Karpas-422 (cell line): ENCODE measurements around the gene KCNG2. TPM values are rescaled to one million over a fixed set of nuclear protein-coding genes. Genes with fewer than 3 reads are reported as not detected.

ENCODE experiments used
- DNase-seq: peaks from one replicate; pipeline ENCODE4 v3.0.0-alpha.2; 2015
- H2AFZ ChIP-seq: fragments of 200-600 bp; sonication (generic); 2 replicates; pipeline ENCODE4 v1.6.1; 2014; ENCODE audit warnings: antibody characterized with exemption, low read length, mixed read lengths
- H3K27ac ChIP-seq: fragments of 200-600 bp; sonication (generic); 2 replicates; pipeline ENCODE4 v1.5.1; 2014; ENCODE audit warnings: mild to moderate bottlenecking, low read length, moderate library complexity
- H3K27me3 ChIP-seq: fragments of 200-600 bp; sonication (generic); 2 replicates; pipeline ENCODE4 v1.6.1; 2014; ENCODE audit warnings: low read length, mixed read lengths
- H3K36me3 ChIP-seq: fragments of 200-600 bp; sonication (generic); 2 replicates; pipeline ENCODE4 v1.6.1; 2014; ENCODE audit warnings: low read length, mixed read lengths; ENCODE audit not compliant: insufficient read depth
- H3K4me1 ChIP-seq: fragments of 200-600 bp; sonication (generic); 2 replicates; pipeline ENCODE4 v1.6.1; 2014; ENCODE audit warnings: mild to moderate bottlenecking, low read length, mixed read lengths
- H3K4me2 ChIP-seq: fragments of 200-600 bp; sonication (generic); 2 replicates; pipeline ENCODE4 v1.6.1; 2014; ENCODE audit warnings: low read length, low read depth, mild to moderate bottlenecking; ENCODE audit not compliant: poor library complexity, severe bottlenecking
- H3K4me3 ChIP-seq: fragments of 200-600 bp; sonication (generic); 2 replicates; pipeline ENCODE4 v1.5.1; 2014; ENCODE audit warnings: mild to moderate bottlenecking, antibody characterized with exemption, low read length, mixed read lengths
- H3K79me2 ChIP-seq: fragments of 200-600 bp; sonication (generic); 2 replicates; pipeline ENCODE4 v1.6.1; 2014; ENCODE audit warnings: mild to moderate bottlenecking, low read length, mixed read lengths
- H3K9ac ChIP-seq: fragments of 200-600 bp; sonication (generic); 2 replicates; pipeline ENCODE4 v1.6.0; 2014; ENCODE audit warnings: low read length
- H3K9me2 ChIP-seq: fragments of 200-600 bp; sonication (generic), shearing (Covaris generic); replicated peaks from 2 replicates; pipeline ENCODE4 v1.6.0; 2014; ENCODE audit warnings: mild to moderate bottlenecking, low read length, moderate library complexity; ENCODE audit not compliant: insufficient read depth
- H3K9me3 ChIP-seq: fragments of 300-700, 200-600 bp; sonication (generic); 2 replicates; pipeline ENCODE4 v1.6.1; 2014; ENCODE audit warnings: low read length, mixed read lengths
- H4K20me1 ChIP-seq: fragments of 200-600 bp; sonication (generic); 2 replicates; pipeline ENCODE4 v1.6.1; 2014; ENCODE audit warnings: mild to moderate bottlenecking, antibody characterized with exemption, low read length, low read depth; ENCODE audit not compliant: insufficient read depth
- total RNA-seq: library from RNA; depleted of rRNA; stranded (reverse); fragments of >200 nt; shearing (Covaris generic); gene quantifications from 2 replicates; pipeline ENCODE4 v1.2.3, GENCODE V29; 2014; ENCODE audit warnings: low replicate concordance

KCNG2 gene
- total RNA-seq, 1 experiment from 2014 or later, result not detected

DNA sequence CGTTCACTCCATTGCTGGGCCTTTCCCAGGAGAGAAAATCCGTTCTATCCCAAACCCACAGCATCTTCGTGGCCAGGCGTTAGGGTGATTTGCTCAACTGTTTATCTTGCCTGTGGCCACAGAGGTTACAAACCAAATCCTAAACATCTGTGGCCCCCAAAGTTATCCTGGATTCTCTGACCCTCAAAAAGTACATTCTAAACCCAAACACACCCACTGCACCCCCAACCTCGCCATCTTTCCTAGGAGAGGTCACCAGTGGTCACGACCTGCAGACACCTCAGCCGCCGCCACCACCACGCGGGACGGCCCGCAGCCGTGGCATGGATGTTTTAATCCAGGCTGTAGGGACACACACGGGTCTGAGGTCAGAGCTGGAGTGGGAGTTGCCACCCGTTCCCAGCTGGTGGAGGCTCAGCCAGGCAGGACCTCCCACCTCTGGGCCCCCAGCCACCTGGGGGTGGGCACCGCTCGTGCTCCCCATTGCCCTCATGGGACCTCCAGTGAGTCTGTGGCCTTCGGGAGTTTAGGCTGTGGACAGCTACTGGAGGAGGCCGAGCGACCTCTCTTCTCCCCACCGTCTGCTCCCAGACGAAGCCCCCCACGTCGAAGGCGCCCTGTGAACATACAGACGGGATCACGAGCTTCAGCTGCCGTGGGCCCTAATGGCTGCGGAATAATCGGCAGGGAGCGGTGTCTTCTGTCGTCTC lies 72.0 kb downstream of the KCNG2 start:
- Histone ChIP-seq H3K9ac (no peak overlapping the region), H3K27ac (no peak overlapping the region), H3K4me2 (no peak overlapping the region), H3K4me3 (no peak overlapping the region), H2AFZ (no peak overlapping the region), H3K9me2 (no peaks in the 10 kb centered on the region), H3K36me3 (no peaks in the 10 kb centered on the region), H3K4me1 (no peaks in the 10 kb centered on the region), H3K9me3 (no peaks in the 10 kb centered on the region), H3K79me2 (no peaks in the 10 kb centered on the region), H4K20me1 (no peaks in the 10 kb centered on the region), H3K27me3 (no peaks in the 10 kb centered on the region)
- no peak for DNase-seq

- Histone ChIP-seq H4K20me1 (no peaks in the 10 kb centered on the region), H3K9me3 (no peaks in the 10 kb centered on the region), H3K4me2 (no peak overlapping the region), H3K27ac (no peak overlapping the region), H3K79me2 (no peaks in the 10 kb centered on the region), H3K4me1 (no peaks in the 10 kb centered on the region), H3K36me3 (no peaks in the 10 kb centered on the region), H3K9ac (no peak overlapping the region), H3K9me2 (no peaks in the 10 kb centered on the region), H2AFZ (no peak overlapping the region), H3K4me3 (no peak overlapping the region), H3K27me3 (no peaks in the 10 kb centered on the region)
- DNase-seq, result no peak
These were observed 72.7 kb downstream of the KCNG2 start for GRCh38 chr18:79870301-79871025.

- H3K36me3 ChIP-seq, result no peaks in the 10 kb centered on the region
- H4K20me1 ChIP-seq, result no peaks in the 10 kb centered on the region
- H3K9me2 ChIP-seq, result no peaks in the 10 kb centered on the region
- no peak overlapping the region for H3K4me3 ChIP-seq
- no peaks in the 10 kb centered on the region for H3K4me1 ChIP-seq
- H2AFZ ChIP-seq, result no peak overlapping the region
- H3K9ac ChIP-seq, result no peak overlapping the region
- H3K79me2 ChIP-seq, result no peaks in the 10 kb centered on the region
- no peaks in the 10 kb centered on the region for H3K9me3 ChIP-seq
- H3K27ac ChIP-seq, result no peak overlapping the region
- H3K4me2 ChIP-seq, result no peak overlapping the region
- H3K27me3 ChIP-seq, result no peaks in the 10 kb centered on the region
- no peak for DNase-seq
These were observed 73.3 kb downstream of the KCNG2 start for GRCh38 chr18:79871026-79871390.

GRCh38 chr18:79871481-79872091 lies 73.8 kb downstream of the KCNG2 start:
- no peak overlapping the region for H3K4me2 ChIP-seq
- H3K4me1 ChIP-seq, result no peaks in the 10 kb centered on the region
- H3K9me2 ChIP-seq, result no peaks in the 10 kb centered on the region

GRCh38 chr18:79872527-79873444 lies 75.0 kb downstream of the KCNG2 start:
- no peak overlapping the region for H3K9ac ChIP-seq
- H3K4me3 ChIP-seq, result no peak overlapping the region
- no peaks in the 10 kb centered on the region for H3K4me1 ChIP-seq
- no peaks in the 10 kb centered on the region for H3K36me3 ChIP-seq
- no peak overlapping the region for H2AFZ ChIP-seq
- H4K20me1 ChIP-seq, result no peaks in the 10 kb centered on the region
- no peaks in the 10 kb centered on the region for H3K79me2 ChIP-seq
- H3K9me2 ChIP-seq, result no peaks in the 10 kb centered on the region
- no peak overlapping the region for H3K4me2 ChIP-seq
- no peaks in the 10 kb centered on the region for H3K27me3 ChIP-seq
- no peak overlapping the region for H3K27ac ChIP-seq
- no peak for DNase-seq
- H3K9me3 ChIP-seq, result no peaks in the 10 kb centered on the region

More at GRCh38 chr18:79871481-79872091, 73.8 kb downstream of the KCNG2 start:
- Histone ChIP-seq H3K27me3 (no peaks in the 10 kb centered on the region), H2AFZ (no peak overlapping the region), H3K9ac (no peak overlapping the region), H3K36me3 (no peaks in the 10 kb centered on the region), H3K4me3 (no peak overlapping the region), H3K9me3 (no peaks in the 10 kb centered on the region), H3K79me2 (no peaks in the 10 kb centered on the region), H3K27ac (no peak overlapping the region), H4K20me1 (no peaks in the 10 kb centered on the region)
- no peak for DNase-seq

DNA sequence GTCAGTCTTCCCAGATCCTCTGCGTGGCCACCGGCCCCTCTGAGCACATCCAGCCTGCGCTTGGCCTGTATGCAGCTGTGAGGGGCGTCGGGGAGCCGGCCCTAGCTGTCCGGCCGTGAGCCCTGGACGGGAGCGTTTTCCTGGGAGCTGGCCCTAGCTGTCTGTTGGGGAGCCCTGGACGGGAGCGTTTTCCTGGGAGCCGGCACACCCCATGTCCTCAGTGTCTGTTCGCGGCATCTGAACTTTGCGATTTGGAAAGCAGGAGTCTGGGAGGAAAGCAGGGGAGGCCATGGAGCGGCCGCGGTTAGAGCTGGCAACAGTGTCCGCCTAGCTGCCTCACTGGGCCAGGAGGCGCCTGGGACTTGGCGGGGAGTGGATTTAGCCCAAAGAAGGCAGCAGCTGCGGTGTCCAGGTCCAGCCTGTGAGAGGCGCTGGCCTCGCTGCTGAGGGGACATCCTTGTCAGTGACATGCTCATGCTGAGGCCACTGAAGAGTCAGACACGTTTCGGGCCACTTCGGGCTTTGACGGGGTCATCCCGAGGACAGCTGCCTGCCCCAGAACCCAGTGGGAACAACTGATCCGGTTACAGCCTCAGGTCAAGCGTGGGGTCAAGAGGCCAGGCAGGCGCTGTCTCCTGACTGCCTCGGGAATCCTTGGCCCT lies 75.8 kb downstream of the KCNG2 start:
- Histone ChIP-seq H2AFZ (no peak overlapping the region), H3K9me3 (no peaks in the 10 kb centered on the region), H3K4me1 (no peaks in the 10 kb centered on the region), H3K4me2 (no peak overlapping the region), H3K79me2 (no peaks in the 10 kb centered on the region), H3K27ac (no peak overlapping the region), H4K20me1 (no peaks in the 10 kb centered on the region), H3K4me3 (no peak overlapping the region), H3K36me3 (no peaks in the 10 kb centered on the region), H3K9ac (no peak overlapping the region), H3K9me2 (no peaks in the 10 kb centered on the region), H3K27me3 (no peaks in the 10 kb centered on the region)
- no peak for DNase-seq

- no peaks in the 10 kb centered on the region for H3K9me2 ChIP-seq
- no peak overlapping the region for H3K9ac ChIP-seq
- no peaks in the 10 kb centered on the region for H4K20me1 ChIP-seq
- no peaks in the 10 kb centered on the region for H3K9me3 ChIP-seq
- H3K4me3 ChIP-seq, result no peak overlapping the region
- H3K27ac ChIP-seq, result no peak overlapping the region
- H3K27me3 ChIP-seq, result no peaks in the 10 kb centered on the region
- H3K4me2 ChIP-seq, result no peak overlapping the region
- H2AFZ ChIP-seq, result no peak overlapping the region
- H3K79me2 ChIP-seq, result no peaks in the 10 kb centered on the region
- no peaks in the 10 kb centered on the region for H3K4me1 ChIP-seq
- DNase-seq, result no peak
- H3K36me3 ChIP-seq, result no peaks in the 10 kb centered on the region
These were observed 77.1 kb downstream of the KCNG2 start for GRCh38 chr18:79874553-79875530.
